ELF-1 (cell line): ENCODE measurements around the gene OR2V1.
"Not testable (repeated sequence)": the region's sequence is repeated elsewhere in the genome, so short reads cannot be mapped to it uniquely, and the experiment has no call there.

Experiments used
- DNase-seq: peaks from one replicate; pipeline ENCODE4 v3.0.0-alpha.2; 2016; ENCODE audit warnings: low read depth, low spot score

Gene OR2V1

DNA sequence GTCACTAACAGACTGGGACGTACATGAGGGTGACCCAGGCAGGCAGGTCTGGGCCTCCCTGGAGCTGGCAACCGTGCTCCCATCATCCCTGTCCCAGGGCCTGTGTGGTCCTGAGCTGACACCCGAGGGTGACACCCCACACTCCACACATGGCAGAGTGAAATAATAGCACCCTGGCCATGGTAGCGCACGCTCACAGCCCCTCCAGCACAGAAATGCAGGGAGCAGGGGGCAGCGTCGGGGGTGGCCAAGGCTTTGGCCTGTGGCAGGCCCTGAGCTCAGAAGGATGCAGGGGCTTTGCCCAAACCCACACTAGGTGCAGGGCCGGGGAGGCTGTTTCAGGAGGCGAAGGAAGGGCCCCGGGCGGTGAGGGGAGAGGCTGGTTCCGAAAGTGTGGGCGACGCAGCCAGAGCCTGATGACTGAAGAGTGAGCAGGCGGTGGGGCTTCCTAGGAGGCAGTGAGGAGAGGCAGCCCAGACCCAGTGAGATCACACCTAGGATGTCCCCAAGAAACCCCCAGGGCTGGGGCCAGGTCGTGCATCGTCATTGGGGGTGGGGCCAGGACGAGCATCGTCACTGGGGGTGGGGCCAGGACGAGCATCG lies 29.3 kb upstream of the OR2V1 start:
- peak; percentile 87 for DNase-seq

DNA sequence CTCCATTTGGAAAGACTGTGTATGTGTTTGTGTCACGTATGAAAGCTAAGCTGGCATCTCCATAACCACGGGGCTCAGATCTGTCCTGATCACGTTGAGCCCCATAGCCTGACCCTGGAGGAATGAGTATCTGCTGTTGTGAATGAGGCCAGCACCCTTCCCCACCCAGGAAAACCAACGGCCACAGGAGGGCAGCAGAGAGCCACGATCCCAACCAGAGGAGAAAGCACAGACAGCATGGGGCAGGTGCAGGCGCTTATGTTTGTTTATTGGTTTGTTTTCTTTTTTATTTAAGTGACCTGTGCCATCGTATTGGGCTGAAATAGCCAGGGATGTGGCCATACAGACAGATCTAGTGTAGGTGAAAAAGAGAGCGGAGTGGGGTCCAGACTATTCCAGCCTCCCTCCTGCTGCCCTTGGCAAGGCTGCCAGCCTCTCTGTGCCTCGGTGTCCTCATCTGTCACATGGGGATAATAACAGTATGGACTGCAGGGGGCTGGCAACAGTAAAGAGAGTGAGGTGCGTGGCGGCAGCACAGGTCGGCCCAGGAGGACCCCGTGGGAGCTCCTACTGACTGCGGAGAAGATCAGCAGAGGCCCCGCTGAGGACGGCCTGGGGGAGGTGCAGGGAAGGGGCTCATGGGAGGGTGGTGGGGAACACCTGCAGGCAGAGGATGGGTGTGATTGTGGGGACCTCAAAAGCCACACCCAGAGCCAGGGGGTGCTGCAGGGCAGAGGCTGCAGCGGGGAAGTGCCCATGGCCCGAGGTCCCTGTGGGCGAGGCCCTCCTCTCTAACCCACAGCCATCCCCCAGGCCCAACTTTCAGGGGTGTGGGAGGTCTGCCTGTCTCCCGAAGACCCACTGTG lies 28.6 kb upstream of the OR2V1 start:
- DNase-seq, result peak; percentile 96

DNA sequence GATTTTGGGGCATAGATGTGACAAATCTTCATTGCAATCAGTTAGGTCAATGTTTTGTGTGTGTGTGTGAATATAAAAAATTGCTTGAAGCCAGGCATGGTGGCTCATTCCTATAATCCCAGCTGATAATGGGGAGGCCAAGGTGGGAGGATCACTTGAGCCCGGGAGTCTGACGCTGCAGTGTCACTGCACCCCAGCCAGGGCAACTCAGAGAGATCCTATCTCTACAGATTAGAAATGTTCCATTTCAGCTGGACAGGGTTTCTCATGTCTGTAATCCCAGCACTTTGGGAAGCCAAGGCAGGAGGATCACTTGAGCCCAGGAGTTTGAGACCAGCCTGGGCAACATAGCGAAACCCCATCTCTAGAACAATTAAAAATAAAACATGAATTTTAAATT lies 27.9 kb upstream of the OR2V1 start:
- DNase-seq, result no peak

DNA sequence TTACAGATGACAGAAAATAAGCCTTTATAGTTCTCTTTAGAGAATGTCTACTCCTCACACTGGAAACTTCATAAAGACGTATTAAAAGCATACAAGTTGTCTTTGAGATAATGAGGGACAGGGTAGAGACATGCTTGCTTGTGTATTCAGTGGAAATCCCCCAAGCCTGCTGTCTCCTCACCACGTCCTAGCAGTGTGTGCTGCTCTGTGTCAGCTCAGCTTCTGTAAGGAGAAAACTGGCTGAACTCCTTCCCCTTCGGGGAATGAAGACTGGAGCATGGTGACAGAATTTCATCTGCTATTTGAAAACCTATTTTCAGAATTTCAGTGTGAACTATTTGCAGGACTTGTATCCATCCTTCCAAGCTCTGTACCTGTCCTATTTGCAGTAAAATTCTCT lies 25.8 kb upstream of the OR2V1 start:
- no peak for DNase-seq

DNA sequence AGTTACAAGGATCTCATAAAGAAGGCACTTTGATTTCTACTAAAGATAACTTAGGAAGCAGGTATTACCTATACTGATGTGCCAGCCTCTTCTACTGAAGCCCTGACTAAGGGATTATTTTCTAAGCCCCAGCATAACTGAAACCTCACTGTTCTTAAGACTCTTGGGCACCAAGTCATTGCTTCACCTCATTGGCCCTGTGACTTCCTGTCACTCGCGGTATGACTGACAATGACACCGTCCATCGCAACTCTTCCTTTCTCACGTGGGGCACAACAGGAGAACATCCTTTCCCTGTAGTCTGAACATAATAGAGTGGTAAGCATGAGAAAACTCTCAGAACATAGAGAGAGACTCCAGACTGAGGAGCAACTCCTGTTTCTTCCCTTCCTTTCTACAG lies 22.8 kb upstream of the OR2V1 start:
- no peak for DNase-seq

DNA sequence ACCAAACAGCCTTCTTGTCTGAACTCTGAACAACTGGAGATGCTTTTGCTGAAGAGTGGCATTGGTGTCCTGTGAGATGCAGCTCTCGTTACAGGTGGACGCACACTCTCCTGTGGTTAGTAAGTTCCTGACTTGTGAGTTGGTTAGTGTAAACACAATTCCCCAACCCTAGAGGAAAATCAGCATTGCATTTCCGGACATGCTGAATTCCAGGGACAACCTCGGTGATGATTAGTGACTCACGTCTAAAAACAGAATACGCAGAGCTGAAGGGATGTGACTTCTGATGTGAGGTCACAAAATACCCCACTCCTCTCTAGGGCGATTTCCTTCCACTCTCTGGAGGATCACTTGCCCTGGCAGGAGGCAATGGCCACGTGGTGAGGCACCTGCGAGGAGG lies 21.4 kb upstream of the OR2V1 start:
- DNase-seq, result no peak

DNA sequence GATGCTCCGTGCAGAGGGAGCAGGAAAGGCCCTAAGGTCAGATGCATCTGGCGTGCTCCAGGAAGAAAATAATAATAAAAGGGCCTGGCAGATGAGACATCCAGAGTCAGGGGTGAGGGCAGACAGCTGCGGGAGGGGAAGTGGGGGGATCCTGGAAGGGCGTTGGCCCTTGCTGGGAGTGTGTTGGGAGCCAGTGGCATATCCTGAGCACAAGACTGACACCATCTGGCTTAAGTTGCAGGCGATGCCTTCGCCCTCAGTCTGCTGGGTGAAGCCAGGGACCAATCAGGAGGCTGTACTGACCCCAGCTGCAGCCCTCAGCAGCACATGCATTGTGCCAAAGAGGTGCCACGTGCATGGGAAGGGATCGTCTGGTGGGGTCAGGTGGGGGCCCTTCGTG lies 20.2 kb upstream of the OR2V1 start:
- DNase-seq, result peak; percentile 17

DNA sequence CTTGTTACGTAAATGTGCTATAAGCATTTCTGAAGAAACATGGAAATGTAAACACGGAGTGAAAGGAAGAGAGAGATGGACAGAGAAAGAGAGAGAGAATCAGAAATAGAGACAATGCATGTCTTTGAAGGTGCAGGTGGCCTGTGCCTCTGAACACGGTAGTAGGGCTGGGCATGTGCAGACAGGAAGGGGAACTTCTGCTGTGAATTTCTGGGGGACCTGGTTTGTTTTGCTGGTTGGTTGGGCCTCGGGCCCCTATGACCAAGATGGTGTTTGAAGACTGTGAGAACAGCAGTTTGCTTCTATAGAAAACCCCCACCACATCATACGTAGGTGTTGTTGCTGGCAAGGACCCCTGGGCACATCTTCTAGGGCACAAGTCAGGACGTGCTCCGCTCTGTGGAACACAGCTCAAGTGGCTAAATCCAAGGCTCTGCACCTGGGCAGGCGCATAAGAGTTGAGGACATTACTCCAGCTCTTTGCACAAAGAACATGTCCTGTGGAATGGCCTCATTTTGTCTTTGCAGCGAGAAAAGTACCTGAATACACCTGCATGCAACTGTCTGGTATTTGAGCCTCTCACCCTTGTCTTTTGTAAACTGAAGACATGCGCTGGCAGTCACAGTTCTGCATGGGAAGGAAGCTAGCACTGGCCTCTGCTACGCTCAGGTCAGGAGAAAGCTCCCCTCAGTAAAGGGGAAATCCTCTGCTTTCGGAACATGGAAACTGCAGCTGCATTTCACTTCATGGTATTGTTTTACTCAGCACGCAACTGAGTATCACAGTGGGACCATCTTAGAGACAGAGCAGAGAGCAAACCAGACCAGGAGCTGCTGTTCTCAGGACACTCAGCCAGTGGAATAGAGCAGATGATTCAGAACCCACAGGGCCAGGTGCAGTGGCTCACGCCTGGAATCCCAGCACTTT lies 19.1 kb upstream of the OR2V1 start:
- DNase-seq, result no peak

DNA sequence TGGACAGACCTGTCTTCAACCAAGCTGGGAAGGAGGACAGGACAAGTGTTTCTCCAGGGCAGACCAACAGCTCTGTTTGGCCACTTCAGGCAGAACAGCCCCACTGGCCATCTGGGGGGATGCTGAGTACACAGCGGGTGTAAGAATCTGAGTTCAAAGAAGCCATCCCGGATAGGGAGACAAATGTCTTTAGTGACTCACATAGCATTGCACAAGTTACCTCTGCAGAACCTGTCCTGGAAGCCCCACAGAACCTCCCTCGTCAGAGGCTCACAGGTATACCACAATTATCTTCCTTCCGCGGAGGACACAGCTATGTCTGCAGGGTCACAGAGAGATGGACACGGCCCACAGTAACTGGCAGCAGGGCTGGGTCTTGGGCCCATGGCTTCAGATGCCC lies 18.4 kb upstream of the OR2V1 start:
- no peak for DNase-seq

DNA sequence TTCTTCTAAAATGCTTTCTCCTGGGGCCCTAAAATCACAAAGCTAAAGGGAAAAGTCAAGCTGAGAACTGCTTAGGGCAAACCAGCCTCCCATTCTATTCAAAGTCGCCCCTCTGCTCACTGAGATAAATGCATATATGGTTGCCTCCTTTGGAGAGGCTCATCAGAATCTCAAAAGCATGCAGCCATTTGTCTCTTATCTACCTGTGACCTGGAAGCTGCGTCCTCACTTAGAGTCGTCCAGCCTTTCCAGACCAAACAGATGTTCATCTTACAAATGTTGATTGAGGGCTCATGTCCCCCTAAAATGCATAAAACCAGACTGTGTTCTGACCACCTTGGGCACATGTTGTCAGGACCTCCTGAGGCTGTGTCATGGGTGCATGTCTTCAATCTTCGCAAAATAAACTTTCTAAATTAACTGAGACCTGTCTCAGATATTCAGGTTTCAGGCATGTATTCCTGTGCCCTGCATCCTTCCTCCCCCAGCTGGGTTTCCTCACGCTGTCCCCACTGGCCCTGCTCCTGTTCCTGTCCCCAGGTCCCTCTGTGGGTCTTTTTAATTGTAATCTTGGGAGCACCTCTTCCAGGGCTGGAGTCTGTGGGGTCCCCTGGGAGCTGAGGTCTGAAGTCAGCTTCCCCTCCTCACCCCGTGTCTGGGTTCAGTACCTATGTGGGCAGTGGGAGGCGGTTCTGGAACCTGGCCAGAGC lies 16.1 kb upstream of the OR2V1 start, which contains the start of gene OR2V2:
TSS of gene OR2V2 (plus strand) at position 660 of the 710 bp plus-strand sequence. CDS start 7,357 bp downstream, outside the sequence.
- not testable (repeated sequence) for DNase-seq

DNA sequence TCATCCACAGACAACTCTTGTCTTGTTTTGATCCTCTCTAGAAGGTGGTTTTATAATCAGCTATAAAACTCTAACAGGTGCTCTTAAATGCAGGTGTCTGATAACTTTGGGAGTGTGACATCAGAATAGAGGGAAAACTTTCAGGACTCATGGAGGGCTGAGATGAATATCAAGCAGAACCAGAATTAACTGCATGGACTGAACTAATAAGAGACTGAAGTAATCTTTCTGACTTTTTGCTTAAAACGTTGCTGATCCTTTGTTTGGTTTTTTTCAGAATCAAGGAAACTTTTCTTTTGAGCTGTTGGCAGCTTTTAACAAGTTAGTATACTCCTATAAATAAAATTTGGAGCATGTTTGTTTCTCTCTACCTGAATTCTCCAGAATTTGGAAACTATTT lies 14.2 kb upstream of the OR2V1 start:
- DNase-seq, result no peak

DNA sequence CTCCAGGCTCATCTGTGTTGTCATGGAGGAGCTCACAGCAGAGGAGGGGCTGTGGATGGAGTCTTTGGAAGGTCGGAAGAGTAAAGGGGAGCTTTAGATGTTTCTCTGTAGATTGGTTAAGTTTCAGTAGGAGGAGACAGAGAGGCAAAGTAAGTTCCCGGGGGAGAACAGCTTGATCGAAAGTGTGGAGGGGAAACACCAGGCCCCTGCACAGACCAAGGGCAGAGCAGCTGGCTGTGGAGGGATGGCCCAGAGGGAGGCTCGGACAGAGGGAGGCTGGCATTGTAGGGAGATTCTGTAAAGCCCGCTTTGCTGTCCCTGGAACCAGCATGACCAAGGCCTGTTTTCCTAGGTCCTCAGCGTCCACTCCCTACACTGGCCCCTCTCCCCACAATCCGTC lies 11.1 kb upstream of the OR2V1 start:
- no peak for DNase-seq

DNA sequence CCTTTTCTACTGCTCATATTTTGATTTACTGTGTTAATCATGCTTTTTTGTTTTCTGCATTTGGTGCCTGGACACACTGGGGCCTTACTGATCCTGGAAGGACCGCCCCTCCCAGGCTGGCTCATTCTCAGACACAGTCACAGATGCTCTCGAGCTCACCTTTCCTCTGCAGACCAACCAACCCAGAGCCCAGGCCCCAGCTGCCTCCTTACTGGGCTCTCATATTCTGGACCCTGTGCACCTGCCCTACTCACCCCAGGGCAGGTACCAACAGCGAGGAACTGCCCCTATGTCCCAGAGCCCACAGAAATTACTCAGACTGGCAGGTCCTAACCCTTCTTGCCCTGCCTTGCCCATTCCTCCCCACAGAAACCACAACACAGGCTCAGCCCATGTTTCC lies 9.8 kb upstream of the OR2V1 start:
- DNase-seq, result no peak

DNA sequence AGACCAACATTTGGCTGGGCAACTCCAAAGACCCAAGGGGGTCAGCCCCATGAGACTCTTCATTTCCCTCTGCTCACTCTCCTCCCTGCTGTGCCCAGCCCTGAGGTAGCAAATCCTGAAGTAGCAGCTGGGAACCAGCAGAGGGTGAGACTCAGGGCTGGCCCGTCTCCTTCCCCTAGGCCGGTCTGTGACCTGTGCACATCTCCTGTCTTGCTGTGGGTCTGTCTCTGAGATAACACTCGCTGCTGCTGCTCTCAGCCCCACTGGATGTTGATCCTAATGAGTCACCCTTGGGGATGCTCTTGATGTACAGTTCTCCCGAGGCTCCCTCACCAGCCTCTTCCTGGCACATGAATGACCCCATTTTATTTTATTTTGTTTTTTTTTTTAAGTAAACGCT lies 7.3 kb upstream of the OR2V1 start:
- DNase-seq, result peak; percentile 23

DNA sequence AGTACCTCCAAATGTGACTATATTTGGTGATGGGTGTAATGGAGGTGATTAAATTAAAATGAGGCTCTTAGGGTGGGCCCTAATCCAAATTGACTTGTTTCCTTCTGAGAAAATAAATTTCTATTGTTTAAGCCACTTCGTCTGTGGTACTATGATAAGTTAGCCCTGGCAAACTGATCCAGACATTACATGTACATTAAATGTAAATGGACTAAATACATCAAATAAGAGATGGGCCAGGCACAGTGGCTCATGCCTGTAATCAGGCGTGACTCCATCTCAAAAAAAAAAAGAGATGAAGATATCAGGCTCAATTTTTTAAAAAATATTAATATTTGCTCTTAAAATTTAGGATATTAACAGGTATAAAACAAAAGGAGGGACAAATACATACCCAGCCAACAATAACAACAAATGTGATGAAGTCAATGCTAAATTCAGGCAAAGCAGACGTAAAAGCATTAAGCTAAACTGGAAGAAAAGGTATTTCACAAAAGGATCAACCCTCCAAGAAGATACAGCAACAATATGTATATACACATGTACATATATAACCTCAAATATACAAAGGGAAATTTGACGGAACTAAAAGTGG lies 5.5 kb upstream of the OR2V1 start:
- DNase-seq, result no peak

DNA sequence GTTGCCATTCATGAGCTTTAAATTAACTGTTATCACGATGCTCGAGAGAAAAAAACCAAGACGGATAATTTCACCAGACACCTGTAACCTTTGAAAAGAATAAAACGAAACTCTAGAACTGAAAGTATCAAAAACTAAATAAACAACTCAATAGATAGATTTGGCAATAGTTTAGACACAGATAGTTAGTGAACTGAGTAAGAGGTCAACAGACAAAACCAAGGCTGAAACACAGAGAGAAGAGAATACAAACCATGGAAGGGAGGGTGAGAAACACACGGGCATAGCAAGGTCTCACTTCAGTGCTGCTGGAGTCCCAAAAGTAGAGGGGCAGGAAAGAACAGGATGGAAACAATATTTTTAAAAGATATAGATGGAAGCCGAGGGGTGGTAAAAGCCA lies 3.3 kb upstream of the OR2V1 start:
- no peak for DNase-seq

DNA sequence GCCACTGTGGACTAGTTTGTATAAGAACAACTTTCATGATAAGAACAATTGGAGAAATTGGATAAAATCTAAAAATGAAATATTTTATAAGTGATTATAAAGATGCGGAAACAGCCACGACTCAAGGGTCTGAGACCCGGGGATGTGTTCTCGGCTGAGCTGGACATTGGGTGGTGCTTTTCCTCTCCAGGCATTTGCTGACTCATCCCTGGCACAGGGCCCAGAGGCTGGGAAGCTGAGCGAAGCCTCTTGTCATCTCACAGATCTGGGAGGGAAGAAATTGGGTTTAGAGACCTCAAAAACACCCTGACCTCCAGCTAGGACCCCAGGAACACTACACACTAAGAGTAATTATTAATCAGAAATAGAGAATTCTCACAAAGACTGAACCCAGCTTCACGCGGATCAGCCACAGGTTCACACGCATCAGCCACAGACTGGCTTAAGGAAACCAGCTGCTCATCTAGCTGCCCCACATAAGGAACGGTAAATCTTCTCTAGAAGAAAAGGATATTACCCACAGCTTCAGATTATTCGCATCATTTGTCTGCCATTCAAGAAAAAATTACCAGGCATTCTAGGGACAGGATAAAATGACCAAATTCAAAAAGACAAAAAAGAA lies 2.8 kb upstream of the OR2V1 start:
- no peak for DNase-seq

DNA sequence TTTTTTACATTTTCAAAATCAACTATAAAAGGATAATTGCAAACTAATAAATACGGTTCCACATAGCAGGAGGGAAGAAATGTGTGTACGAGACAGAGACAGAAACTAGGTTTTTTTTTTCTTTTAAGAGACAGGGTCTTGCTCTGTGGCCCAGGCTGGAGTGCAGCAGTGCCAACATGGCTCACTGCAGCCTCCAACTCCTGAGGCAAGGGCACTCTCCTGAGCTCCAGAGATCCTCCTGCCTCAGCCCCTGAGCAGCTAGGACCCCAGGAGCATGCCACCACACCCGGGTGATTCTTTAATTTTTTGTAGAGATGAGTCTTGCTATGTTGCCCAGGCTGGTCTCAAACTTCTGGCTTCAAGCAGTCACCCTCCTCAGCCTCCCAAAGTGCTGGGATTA lies 2.1 kb upstream of the OR2V1 start:
- DNase-seq, result no peak

DNA sequence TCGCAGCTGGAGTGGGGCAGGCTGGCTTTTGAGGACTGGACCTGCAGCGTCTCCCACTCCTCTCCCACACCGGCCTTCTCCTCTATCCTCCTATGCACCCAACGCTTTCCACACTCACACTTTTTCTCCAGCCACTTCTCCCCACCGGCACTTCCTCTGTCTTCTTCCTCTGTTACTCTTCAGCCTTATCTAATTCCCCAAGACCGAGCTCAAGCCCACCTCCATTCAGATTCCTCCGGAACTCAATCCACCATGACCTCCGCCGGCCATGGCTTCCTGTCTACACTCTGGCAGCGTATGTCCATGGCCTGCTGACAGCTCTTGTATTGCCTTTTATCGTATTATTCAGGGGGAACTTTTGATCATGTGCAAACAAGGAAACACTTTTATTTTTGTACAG lies 545 bp upstream of the OR2V1 start:
- no peak for DNase-seq

DNA sequence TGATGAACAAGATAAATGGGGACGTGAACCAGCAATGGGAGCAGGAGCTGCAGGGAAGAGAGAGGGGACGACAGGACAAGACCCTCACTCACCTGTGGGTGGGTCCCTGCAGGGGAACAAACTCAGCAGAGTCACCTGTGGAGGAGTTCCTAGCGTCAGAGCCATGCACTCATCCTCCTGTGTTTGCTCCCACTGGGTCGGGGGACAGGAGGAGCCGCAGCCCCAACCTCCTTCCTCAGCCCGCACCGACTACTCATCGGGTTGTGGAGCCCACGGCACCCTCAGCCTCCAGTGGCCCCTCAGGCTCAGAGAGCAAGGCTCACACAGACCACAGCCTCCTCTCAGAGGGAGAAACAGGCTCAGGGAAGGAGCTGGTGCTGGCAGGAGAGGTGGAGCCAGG lies 888 bp downstream of the OR2V1 start:
- not testable (repeated sequence) for DNase-seq

DNA sequence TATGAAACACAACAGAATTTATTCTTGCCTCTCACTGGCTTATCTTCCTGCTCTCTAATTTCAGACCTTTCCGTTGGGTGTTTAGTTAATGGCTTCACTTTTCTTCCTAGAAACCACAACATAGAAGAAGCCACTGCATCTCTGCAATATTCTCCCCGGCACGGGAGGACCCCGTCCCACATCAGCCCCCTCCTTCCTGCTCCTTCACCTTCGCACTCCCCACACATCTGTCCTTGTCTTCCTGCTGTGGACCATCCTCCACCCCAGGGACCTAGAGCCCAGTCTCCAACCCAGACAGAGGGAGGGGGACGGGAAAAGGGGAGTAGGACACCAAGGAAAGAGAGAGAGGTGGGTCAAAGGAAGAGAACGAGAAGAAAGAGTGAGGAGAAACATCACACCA lies 1.4 kb downstream of the OR2V1 start:
- DNase-seq, result no peak
